DND-41 (cell line): ENCODE data around the gene MACROD1.

ENCODE experiments used
- EZH2 ChIP-seq: IDR thresholded peaks from 3 replicates; pipeline ENCODE4 v1.6.1; 2012; ENCODE audit warnings: borderline replicate concordance, low read depth, mild to moderate bottlenecking, moderate library complexity, low read length, inconsistent platforms; ENCODE audit not compliant: severe bottlenecking
- TF ChIP-seq, protein P1 (sequence below): IDR thresholded peaks from 2 replicates; pipeline ENCODE4 v1.5.1; 2012; ENCODE audit warnings: borderline replicate concordance, low read length, moderate library complexity, mild to moderate bottlenecking; ENCODE audit not compliant: poor library complexity, severe bottlenecking; ENCODE audit errors: extremely low read depth

DNA sequence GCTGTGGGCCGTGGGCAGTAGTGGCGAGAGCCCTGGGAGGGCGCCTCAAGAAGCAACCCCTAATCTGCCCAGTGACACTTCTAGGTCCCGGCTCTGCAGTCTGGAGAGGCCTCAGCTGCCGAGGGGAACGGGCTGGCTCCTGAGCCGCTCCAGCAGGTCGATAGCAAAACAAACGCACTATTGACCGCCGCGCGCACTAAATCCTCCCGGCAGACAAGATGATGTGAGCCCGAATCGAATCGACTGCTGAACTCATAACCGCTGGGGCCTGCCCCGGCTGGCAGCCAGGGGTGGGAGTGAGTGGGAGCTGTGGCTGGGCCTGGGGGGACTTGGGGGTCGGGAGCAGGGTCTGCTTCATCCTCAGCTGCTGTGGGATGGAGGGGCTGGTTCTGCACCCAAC is 94.1 kb downstream of the MACROD1 start:
- TF ChIP-seq, protein P1, sequence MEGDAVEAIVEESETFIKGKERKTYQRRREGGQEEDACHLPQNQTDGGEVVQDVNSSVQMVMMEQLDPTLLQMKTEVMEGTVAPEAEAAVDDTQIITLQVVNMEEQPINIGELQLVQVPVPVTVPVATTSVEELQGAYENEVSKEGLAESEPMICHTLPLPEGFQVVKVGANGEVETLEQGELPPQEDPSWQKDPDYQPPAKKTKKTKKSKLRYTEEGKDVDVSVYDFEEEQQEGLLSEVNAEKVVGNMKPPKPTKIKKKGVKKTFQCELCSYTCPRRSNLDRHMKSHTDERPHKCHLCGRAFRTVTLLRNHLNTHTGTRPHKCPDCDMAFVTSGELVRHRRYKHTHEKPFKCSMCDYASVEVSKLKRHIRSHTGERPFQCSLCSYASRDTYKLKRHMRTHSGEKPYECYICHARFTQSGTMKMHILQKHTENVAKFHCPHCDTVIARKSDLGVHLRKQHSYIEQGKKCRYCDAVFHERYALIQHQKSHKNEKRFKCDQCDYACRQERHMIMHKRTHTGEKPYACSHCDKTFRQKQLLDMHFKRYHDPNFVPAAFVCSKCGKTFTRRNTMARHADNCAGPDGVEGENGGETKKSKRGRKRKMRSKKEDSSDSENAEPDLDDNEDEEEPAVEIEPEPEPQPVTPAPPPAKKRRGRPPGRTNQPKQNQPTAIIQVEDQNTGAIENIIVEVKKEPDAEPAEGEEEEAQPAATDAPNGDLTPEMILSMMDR: no peak
- TF ChIP-seq EZH2: no peak
